Right lobe of liver (tissue), 4 donors: ENCODE results near the gene WBP2NL.

ENCODE experiments used
- POLR2A ChIP-seq: fragments of 450-650 bp; IDR thresholded peaks from one replicate; pipeline ENCODE4 v1.6.1; 2017; ENCODE audit warnings: antibody characterized with exemption, mild to moderate bottlenecking
- TF ChIP-seq, protein P1 (sequence below), 4 donors: fragments of 200-600 bp in 3 of 4; fragments of 450-650 bp in 1 of 4; IDR thresholded peaks; one replicate each; pipeline versions ENCODE4 v1.5.1 to v1.8.0; 2016 to 2022; ENCODE audit warnings: antibody characterized with exemption in 4 of 4, mild to moderate bottlenecking in 2 of 4
- donor health status: DM: no; HTN: no; CAD: no.
- donor health status: DM: no; HTN: no; CAD: no.
- donor health status: DM: no; HTN: yes; CAD: no.

DNA sequence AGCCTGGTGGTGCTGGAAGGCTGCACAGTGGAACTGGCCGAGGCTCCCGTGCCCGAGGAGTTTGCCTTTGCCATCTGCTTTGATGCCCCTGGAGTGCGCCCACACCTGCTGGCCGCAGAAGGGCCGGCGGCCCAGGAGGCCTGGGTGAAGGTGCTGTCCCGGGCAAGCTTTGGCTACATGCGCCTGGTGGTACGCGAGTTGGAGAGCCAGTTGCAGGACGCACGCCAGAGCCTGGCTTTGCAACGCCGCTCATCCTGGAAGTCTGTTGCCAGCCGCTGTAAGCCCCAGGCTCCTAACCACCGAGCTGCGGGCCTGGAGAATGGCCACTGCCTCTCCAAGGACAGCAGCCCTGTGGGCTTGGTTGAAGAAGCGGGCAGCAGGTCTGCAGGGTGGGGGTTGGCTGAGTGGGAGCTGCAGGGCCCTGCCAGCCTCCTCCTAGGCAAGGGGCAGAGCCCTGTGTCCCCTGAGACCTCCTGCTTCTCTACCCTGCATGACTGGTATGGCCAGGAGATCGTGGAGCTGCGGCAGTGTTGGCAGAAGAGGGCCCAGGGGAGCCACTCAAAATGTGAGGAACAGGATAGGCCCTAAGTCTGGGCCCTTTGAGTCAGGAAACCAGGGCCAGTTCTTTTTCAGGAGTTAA is 79.0 kb downstream of the WBP2NL start:
- TF ChIP-seq, protein P1, sequence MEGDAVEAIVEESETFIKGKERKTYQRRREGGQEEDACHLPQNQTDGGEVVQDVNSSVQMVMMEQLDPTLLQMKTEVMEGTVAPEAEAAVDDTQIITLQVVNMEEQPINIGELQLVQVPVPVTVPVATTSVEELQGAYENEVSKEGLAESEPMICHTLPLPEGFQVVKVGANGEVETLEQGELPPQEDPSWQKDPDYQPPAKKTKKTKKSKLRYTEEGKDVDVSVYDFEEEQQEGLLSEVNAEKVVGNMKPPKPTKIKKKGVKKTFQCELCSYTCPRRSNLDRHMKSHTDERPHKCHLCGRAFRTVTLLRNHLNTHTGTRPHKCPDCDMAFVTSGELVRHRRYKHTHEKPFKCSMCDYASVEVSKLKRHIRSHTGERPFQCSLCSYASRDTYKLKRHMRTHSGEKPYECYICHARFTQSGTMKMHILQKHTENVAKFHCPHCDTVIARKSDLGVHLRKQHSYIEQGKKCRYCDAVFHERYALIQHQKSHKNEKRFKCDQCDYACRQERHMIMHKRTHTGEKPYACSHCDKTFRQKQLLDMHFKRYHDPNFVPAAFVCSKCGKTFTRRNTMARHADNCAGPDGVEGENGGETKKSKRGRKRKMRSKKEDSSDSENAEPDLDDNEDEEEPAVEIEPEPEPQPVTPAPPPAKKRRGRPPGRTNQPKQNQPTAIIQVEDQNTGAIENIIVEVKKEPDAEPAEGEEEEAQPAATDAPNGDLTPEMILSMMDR (IDR thresholded peaks at IDR 0.05), result no peak
- no peak for TF ChIP-seq POLR2A
